Gastrocnemius medialis (tissue), 4 donors: ENCODE data around the gene C2orf69.

Experiments
- POLR2A ChIP-seq, 2 donors: fragments of 450-650 bp; IDR thresholded peaks; one replicate each; pipeline ENCODE4 v1.6.1; 2017; ENCODE audit warnings: antibody characterized with exemption in 2 of 2, mild to moderate bottlenecking in 2 of 2, moderate library complexity in 2 of 2
- TF ChIP-seq, protein P1 (sequence below), 5 experiments: fragments of 450-650 bp in 3 of 5; fragments of 200-600 bp in 2 of 5; sonication (generic) in 2 of 5; IDR thresholded peaks in 4 of 5; conservative IDR thresholded peaks in 1 of 5; 1 replicate in 4 of 5; 2 replicates in 1 of 5; pipeline ENCODE4 v1.5.1; 2016 to 2019; ENCODE audit warnings: antibody characterized with exemption in 5 of 5, mild to moderate bottlenecking in 3 of 5, moderate library complexity in 3 of 5

DNA sequence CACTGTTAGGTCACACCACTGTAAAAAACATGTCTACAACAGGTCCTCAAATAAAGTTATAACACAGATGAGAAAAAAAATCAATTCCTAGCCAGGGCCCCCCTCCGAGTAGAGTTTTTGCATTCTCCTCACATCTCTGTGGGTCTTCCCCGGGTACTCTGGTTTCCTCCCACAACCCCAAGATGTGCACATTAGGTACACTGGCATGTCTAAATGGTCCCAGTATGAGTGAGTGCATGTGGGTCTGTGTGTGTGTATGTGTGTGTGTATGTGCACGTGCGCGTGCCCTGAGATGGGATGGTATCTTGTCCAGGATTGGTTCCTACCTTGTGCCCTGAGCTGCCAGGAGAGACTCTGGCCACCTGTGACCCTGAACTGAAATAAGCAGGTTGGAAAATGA lies 39.3 kb downstream of the C2orf69 start:
- TF ChIP-seq, protein P1, sequence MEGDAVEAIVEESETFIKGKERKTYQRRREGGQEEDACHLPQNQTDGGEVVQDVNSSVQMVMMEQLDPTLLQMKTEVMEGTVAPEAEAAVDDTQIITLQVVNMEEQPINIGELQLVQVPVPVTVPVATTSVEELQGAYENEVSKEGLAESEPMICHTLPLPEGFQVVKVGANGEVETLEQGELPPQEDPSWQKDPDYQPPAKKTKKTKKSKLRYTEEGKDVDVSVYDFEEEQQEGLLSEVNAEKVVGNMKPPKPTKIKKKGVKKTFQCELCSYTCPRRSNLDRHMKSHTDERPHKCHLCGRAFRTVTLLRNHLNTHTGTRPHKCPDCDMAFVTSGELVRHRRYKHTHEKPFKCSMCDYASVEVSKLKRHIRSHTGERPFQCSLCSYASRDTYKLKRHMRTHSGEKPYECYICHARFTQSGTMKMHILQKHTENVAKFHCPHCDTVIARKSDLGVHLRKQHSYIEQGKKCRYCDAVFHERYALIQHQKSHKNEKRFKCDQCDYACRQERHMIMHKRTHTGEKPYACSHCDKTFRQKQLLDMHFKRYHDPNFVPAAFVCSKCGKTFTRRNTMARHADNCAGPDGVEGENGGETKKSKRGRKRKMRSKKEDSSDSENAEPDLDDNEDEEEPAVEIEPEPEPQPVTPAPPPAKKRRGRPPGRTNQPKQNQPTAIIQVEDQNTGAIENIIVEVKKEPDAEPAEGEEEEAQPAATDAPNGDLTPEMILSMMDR (IDR thresholded peaks at IDR 0.05 in 4 of 5, conservative IDR thresholded peaks at IDR 0.05 in 1 of 5), result no peak
- TF ChIP-seq POLR2A (IDR thresholded peaks at IDR 0.05), result no peak
